Activated CD8-positive, alpha-beta T cell treated with anti-CD3 and anti-CD28 coated beads for 36 hours (primary cell): ENCODE data around the gene C1orf52. TPM values are rescaled to one million over a fixed set of nuclear protein-coding genes. Genes with fewer than 3 reads are reported as not detected.

Experiments
- ATAC-seq: fragments of 200-7000 bp; cut with Tn5 transposase; one replicate; pipeline ENCODE4 v1.10.0; 2021; ENCODE audit warnings: mild to moderate bottlenecking, moderate library complexity
- CTCF ChIA-PET: fragments of 350-600 bp; sonication (Branson Sonifier 250); formaldehyde crosslinking; loops from one replicate; lab custom pipeline; 2021; ENCODE audit warnings: antibody characterized with exemption; lab: Charles Lee
- POLR2A ChIA-PET: fragments of 350-600 bp; sonication (Branson Sonifier 250); formaldehyde crosslinking; loops from one replicate; lab custom pipeline; 2021; ENCODE audit warnings: antibody characterized with exemption; lab: Charles Lee
- DNase-seq: peaks from one replicate; pipeline ENCODE4 v3.0.0-alpha.2; 2020
- H3K27ac Mint-ChIP-seq: one replicate; pipeline ENCODE4 v1.8.0; 2021; ENCODE audit warnings: mild to moderate bottlenecking, mixed read lengths
- H3K27me3 Mint-ChIP-seq: one replicate; pipeline ENCODE4 v1.8.0; 2021; ENCODE audit warnings: mixed read lengths
- H3K36me3 Mint-ChIP-seq: one replicate; pipeline ENCODE4 v1.8.0; 2021; ENCODE audit warnings: low read depth, mixed read lengths
- H3K4me1 Mint-ChIP-seq: one replicate; pipeline ENCODE4 v1.8.0; 2021; ENCODE audit warnings: low read depth, mixed read lengths
- H3K4me3 Mint-ChIP-seq: one replicate; pipeline ENCODE4 v1.8.0; 2021; ENCODE audit warnings: mild to moderate bottlenecking, moderate library complexity, mixed read lengths
- H3K9me3 Mint-ChIP-seq: one replicate; pipeline ENCODE4 v1.8.0; 2021; ENCODE audit warnings: mixed read lengths
- intact Hi-C: fragments of 100-400 bp; cut with micrococcal nuclease; formaldehyde crosslinking; loops from one replicate; pipeline ENCODE4 v1.10.0; 2022
- total RNA-seq, 2 experiments: library from RNA; stranded (reverse); gene quantifications; one replicate each; pipeline ENCODE4 v1.2.3, GENCODE V29; 2021
- TF ChIP-seq, protein P1 (sequence below): fragments of 200-600 bp; IDR thresholded peaks from one replicate; pipeline ENCODE4 v1.8.0; 2022; ENCODE audit warnings: antibody characterized with exemption, mild to moderate bottlenecking

C1orf52 gene
- total RNA-seq, 2 experiments from 2014 or later = 26.8 to 35.7 TPM

GRCh38 chr1:85220756-85221201 lies 38.7 kb downstream of the C1orf52 start:
- ChIA-PET CTCF (interaction anchor here (1.0 kb wide), 1 partner anchor 276 kb away, joined by 4 read pairs; no protein-coding TSS in a partner anchor), POLR2A (no interaction called here)
- ATAC-seq = no peak
- DNase-seq = no peak
- H3K27ac Mint-ChIP-seq = no peak overlapping the region
- intact Hi-C loops = no loop called here
- no peaks in the 10 kb centered on the region for H3K36me3 Mint-ChIP-seq
- TF ChIP-seq, protein P1, sequence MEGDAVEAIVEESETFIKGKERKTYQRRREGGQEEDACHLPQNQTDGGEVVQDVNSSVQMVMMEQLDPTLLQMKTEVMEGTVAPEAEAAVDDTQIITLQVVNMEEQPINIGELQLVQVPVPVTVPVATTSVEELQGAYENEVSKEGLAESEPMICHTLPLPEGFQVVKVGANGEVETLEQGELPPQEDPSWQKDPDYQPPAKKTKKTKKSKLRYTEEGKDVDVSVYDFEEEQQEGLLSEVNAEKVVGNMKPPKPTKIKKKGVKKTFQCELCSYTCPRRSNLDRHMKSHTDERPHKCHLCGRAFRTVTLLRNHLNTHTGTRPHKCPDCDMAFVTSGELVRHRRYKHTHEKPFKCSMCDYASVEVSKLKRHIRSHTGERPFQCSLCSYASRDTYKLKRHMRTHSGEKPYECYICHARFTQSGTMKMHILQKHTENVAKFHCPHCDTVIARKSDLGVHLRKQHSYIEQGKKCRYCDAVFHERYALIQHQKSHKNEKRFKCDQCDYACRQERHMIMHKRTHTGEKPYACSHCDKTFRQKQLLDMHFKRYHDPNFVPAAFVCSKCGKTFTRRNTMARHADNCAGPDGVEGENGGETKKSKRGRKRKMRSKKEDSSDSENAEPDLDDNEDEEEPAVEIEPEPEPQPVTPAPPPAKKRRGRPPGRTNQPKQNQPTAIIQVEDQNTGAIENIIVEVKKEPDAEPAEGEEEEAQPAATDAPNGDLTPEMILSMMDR = no peak
- H3K27me3 Mint-ChIP-seq = peaks cover 11% of the 10 kb centered on the region
- H3K4me3 Mint-ChIP-seq = no peak overlapping the region
- H3K4me1 Mint-ChIP-seq = no peaks in the 10 kb centered on the region
- H3K9me3 Mint-ChIP-seq = no peaks in the 10 kb centered on the region

- H3K27me3 Mint-ChIP-seq = peaks cover 11% of the 10 kb centered on the region
- DNase-seq (no peak), ATAC-seq (no peak)
- POLR2A ChIA-PET = no interaction called here
- no peak overlapping the region for H3K27ac Mint-ChIP-seq
- H3K36me3 Mint-ChIP-seq = no peaks in the 10 kb centered on the region
- intact Hi-C loops = no loop called here
- H3K4me3 Mint-ChIP-seq = no peak overlapping the region
- CTCF ChIA-PET = interaction anchor here (1.0 kb wide), 1 partner anchor 275 kb away, joined by 4 read pairs; no protein-coding TSS in a partner anchor
- H3K9me3 Mint-ChIP-seq = no peaks in the 10 kb centered on the region
- TF ChIP-seq, protein P1 = no peak
- H3K4me1 Mint-ChIP-seq = no peaks in the 10 kb centered on the region
These were observed 39.4 kb downstream of the C1orf52 start for GRCh38 chr1:85219853-85220610.

- ChIA-PET CTCF (interaction anchor here (0.7 to 1.1 kb wide), 2 partner anchors 38 to 272 kb away, joined by 3 read pairs; no protein-coding TSS in a partner anchor), POLR2A (no interaction called here)
- Mint-ChIP-seq H3K9me3 (no peaks in the 10 kb centered on the region), H3K36me3 (no peaks in the 10 kb centered on the region), H3K27ac (no peak overlapping the region), H3K4me1 (no peaks in the 10 kb centered on the region), H3K4me3 (no peak overlapping the region), H3K27me3 (peaks cover 15% of the 10 kb centered on the region)
- ATAC-seq (no peak), DNase-seq (no peak)
- TF ChIP-seq, protein P1 = no peak
- intact Hi-C loops = no loop called here
These were observed 42.8 kb downstream of the C1orf52 start for GRCh38 chr1:85216697-85217096.

- no peaks in the 10 kb centered on the region for H3K36me3 Mint-ChIP-seq
- intact Hi-C loops = no loop called here
- no peak for DNase-seq
- H3K27me3 Mint-ChIP-seq = peaks cover 19% of the 10 kb centered on the region
- CTCF ChIA-PET = interaction anchor here (1.0 kb wide), 1 partner anchor 9 kb away, joined by 4 read pairs; no protein-coding TSS in a partner anchor
- no peaks in the 10 kb centered on the region for H3K4me1 Mint-ChIP-seq
- POLR2A ChIA-PET = no interaction called here
- H3K9me3 Mint-ChIP-seq = no peaks in the 10 kb centered on the region
- TF ChIP-seq, protein P1 = no peak
- no peak for ATAC-seq
- no peak overlapping the region for H3K27ac Mint-ChIP-seq
- H3K4me3 Mint-ChIP-seq = no peak overlapping the region
These were observed 44.8 kb downstream of the C1orf52 start for GRCh38 chr1:85214654-85215053.

DNA sequence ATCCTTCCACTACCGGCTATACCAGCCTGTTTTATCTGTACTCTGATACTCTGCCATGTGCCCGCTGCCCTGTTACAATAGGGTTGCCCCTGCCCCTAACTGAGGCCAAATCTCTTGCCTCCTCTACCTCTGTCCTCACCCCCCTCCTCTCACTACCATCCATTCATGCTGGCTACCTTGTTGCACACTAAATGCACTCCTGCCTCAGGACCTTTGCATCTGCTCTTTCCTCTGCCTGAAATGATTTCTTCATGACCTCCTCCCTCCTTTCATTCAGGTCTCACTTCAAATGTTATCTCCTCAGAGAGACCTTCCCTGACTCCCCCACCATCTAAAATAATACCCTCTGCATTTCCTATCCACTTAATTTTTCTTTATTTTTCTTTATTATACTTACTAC lies 51.0 kb downstream of the C1orf52 start:
- no peak for DNase-seq
- H3K4me1 Mint-ChIP-seq = no peaks in the 10 kb centered on the region
- POLR2A ChIA-PET = no interaction called here
- H3K27ac Mint-ChIP-seq = no peak overlapping the region
- no peaks in the 10 kb centered on the region for H3K9me3 Mint-ChIP-seq
- no peaks in the 10 kb centered on the region for H3K36me3 Mint-ChIP-seq
- TF ChIP-seq, protein P1 = no peak
- no peak for ATAC-seq
- intact Hi-C loops = no loop called here
- H3K27me3 Mint-ChIP-seq = peaks cover 31% of the 10 kb centered on the region
- no peak overlapping the region for H3K4me3 Mint-ChIP-seq
- CTCF ChIA-PET = no interaction called here
